NCI-H446 treated with DMSO at 0.1 percent for 48 hours (cell line): ENCODE results near the gene OR1B1.
"Not testable (repeated sequence)": the region's sequence is repeated elsewhere in the genome, so short reads cannot be mapped to it uniquely, and the experiment has no call there.

ENCODE experiments used
- DNase-seq: peaks from one replicate; lab custom pipeline; 2025; lab: John Stamatoyannopoulos, UW

The OR1B1 gene

GRCh38 chr9:122657527-122657926 lies at the start of gene OR1B1:
Gene OR1B1, minus strand, starts transcription at chr9:122657627.
- DNase-seq, result no peak

GRCh38 chr9:122695696-122696095 lies 38.3 kb upstream of the OR1B1 start:
- no peak for DNase-seq

- no peak for DNase-seq
Measured at GRCh38 chr9:122684851-122685250, 27.4 kb upstream of the OR1B1 start.

- DNase-seq, result no peak
Measured at GRCh38 chr9:122672481-122672880, 15.1 kb upstream of the OR1B1 start.

GRCh38 chr9:122661416-122661815 lies 4.0 kb upstream of the OR1B1 start, which contains the start of gene OR1L1:
Gene OR1L1, plus strand, starts transcription at chr9:122661716. Its CDS starts 0 bp downstream, at chr9:122661716.
- no peak for DNase-seq

GRCh38 chr9:122656378-122656777 lies 1.0 kb downstream of the OR1B1 start:
- DNase-seq, result no peak

GRCh38 chr9:122642226-122642625 lies 15.2 kb downstream of the OR1B1 start:
- DNase-seq, result no peak

- DNase-seq, result no peak
Measured at GRCh38 chr9:122619996-122620395, 37.4 kb downstream of the OR1B1 start.

GRCh38 chr9:122614362-122614761 lies 43.1 kb downstream of the OR1B1 start, which contains the start of gene OR1Q1:
Gene OR1Q1, plus strand, starts transcription at chr9:122614738. Its CDS starts 0 bp downstream, at chr9:122614738.
- DNase-seq, result no peak

- DNase-seq, result no peak
Measured at GRCh38 chr9:122609804-122610203, 47.6 kb downstream of the OR1B1 start.

- DNase-seq, result no peak
Measured at GRCh38 chr9:122606587-122606986, 50.8 kb downstream of the OR1B1 start.

- DNase-seq, result no peak
Measured at GRCh38 chr9:122605691-122606090, 51.7 kb downstream of the OR1B1 start.

- not testable (repeated sequence) for DNase-seq
Measured at GRCh38 chr9:122583284-122583683, 74.1 kb downstream of the OR1B1 start, which contains the start of gene OR1L8. Gene OR1L8, minus strand, starts transcription at chr9:122583384. Its CDS starts 14,907 bp downstream, at chr9:122568477.

GRCh38 chr9:122580360-122580759 lies 77.1 kb downstream of the OR1B1 start:
- DNase-seq, result no peak

- DNase-seq, result no peak
Measured at GRCh38 chr9:122579874-122580273, 77.6 kb downstream of the OR1B1 start.
